Coronary artery (tissue), 2 donors: ENCODE measurements around the gene GRID1.

Experiments
- DNase-seq: peaks from one replicate; pipeline ENCODE4 v3.0.0-alpha.2; 2017; ENCODE audit warnings: low spot score
- H3K27ac ChIP-seq, 2 donors: fragments of 200-600 bp; sonication (generic); one replicate each; pipeline ENCODE4 v1.5.1; 2016 to 2019
- H3K4me3 ChIP-seq: fragments of 200-600 bp; sonication (generic); 2 replicates; pipeline ENCODE4 v1.5.1; 2016; ENCODE audit warnings: mild to moderate bottlenecking, moderate library complexity
- TF ChIP-seq, protein P1 (sequence below): fragments of 200-600 bp; sonication (generic); IDR thresholded peaks from one replicate; pipeline ENCODE4 v1.5.1; 2019; ENCODE audit warnings: antibody characterized with exemption

Gene GRID1

DNA sequence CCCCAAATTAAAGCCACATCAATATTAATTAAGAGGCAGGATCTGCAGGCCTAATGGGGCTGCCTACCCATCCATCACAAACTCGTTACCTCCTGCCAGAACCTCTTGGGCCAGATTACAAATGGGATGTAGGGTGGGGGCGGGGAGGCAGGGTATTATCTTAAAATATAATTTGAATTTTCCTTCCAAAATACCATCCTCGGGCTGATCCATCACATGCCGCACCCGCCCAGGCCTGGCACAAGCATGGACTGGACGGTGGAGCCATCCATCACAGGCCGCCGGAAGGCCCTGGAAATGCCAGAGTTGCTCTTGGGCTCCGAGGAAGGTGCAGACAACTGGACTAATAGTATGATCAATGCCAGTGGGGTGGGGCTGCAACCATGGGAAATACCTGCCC lies 212.8 kb downstream of the GRID1 start:
- no peak overlapping the region for H3K27ac ChIP-seq
- DNase-seq, result no peak

DNA sequence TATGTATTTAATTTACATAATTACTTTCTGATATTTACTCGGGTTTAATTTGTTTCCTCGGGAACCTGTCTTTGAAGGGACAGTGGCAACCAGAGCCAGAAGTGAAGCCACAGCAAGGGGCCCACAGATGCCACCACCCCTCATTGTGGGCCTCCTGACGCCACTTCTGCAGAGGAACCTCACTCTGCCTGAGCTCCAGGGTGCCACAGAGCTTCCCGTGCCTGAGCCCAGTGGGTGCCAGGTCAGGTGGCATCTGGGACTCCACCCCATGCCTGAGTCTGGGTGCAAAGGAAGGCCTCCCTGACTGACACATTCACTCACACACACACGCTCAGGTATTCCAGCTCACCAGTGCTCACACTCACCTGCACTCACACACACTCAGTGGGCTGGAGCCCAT lies 213.7 kb downstream of the GRID1 start:
- H3K27ac ChIP-seq, result no peak overlapping the region
- H3K4me3 ChIP-seq, result no peak overlapping the region
- DNase-seq, result no peak
- TF ChIP-seq, protein P1, sequence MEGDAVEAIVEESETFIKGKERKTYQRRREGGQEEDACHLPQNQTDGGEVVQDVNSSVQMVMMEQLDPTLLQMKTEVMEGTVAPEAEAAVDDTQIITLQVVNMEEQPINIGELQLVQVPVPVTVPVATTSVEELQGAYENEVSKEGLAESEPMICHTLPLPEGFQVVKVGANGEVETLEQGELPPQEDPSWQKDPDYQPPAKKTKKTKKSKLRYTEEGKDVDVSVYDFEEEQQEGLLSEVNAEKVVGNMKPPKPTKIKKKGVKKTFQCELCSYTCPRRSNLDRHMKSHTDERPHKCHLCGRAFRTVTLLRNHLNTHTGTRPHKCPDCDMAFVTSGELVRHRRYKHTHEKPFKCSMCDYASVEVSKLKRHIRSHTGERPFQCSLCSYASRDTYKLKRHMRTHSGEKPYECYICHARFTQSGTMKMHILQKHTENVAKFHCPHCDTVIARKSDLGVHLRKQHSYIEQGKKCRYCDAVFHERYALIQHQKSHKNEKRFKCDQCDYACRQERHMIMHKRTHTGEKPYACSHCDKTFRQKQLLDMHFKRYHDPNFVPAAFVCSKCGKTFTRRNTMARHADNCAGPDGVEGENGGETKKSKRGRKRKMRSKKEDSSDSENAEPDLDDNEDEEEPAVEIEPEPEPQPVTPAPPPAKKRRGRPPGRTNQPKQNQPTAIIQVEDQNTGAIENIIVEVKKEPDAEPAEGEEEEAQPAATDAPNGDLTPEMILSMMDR, result no peak

More for the DNA sequence above, 212.8 kb downstream of the GRID1 start:
- H3K4me3 ChIP-seq, result no peak overlapping the region
- TF ChIP-seq, protein P1, result no peak

DNA sequence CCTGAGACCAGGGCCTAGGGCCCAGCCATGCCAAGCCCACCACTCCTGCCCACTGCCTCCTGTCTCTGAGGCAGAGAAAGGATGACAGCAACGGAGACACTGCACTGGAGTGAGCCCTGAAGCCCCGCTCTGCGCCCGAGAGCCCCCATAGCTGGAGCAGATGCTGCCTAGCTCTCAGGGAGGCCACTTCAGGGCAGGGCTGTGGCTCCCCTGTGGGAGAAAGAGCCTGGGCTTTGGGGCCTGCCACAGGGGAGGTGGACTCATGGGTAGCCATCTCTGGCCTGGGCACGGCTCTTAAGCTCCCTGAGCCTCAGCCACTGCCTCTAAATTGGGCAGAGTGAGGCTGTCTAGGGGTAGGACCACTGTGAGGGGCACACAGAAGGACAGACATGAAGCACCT lies 214.2 kb downstream of the GRID1 start:
- TF ChIP-seq, protein P1, result no peak
- no peak for DNase-seq
- Histone ChIP-seq H3K27ac (no peak overlapping the region), H3K4me3 (no peak overlapping the region)

DNA sequence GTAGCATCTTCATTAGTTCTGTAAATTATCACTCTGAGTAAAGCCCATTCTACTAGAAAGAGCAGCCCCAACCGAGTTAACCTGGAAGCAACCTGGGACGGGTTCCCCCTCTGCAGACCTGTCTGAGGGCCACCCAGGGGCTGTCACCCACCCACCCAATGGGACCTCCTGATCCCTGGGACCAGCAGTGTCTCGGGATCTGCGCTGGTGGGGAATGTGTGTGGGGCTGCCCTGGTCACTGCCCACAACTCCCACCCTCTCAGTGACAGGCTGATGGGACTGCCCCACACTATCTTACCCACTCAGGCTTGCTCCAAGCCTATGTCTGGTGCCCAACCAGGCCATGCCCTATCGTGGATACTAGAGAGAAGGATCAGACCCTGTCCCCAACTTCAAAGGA lies 215.0 kb downstream of the GRID1 start:
- H3K27ac ChIP-seq, result no peak overlapping the region
- H3K4me3 ChIP-seq, result no peak overlapping the region
- TF ChIP-seq, protein P1, result no peak
- no peak for DNase-seq

DNA sequence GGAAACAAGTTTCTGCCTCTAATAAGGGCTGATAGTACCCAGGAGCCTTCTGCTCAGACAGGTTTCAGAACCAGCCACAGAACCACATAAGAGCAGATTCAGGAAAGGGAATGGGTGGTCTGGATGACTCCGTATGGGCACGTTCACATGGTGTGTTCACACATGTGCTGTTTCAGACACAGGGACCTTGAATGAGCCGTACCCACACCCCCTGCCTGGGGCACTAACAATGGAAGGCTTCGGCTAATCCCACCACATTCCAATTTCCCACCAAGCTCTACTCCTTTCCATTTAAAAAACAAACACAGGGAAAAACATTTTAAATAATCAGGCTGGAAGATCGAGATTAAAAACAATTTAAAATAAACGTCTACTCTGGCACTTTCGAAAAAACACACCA lies 217.3 kb downstream of the GRID1 start:
- TF ChIP-seq, protein P1, result no peak
- H3K27ac ChIP-seq, result no peak overlapping the region

DNA sequence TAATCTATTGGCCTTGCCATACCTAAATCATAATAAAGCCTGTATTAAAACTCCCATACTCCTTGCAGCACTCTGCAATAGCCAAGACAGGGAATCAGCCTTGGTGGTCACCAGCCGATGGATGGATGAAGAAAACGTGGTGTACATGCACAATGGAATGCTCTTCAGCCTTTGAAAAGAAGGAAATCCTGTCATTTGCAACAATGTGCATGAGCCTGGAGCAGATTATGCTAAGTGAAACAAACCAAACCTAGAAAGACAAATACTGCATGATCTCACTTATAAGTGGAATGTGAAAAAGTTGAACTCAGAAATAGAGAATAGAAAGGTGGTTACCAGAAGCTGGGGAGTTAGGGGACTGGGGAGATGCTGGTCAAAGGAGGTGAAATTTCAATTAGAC lies 218.5 kb downstream of the GRID1 start:
- Histone ChIP-seq H3K4me3 (no peak overlapping the region), H3K27ac (no peak overlapping the region)
- TF ChIP-seq, protein P1, result no peak
- DNase-seq, result no peak

More for the DNA sequence above, 217.3 kb downstream of the GRID1 start:
- DNase-seq, result no peak
- H3K4me3 ChIP-seq, result no peak overlapping the region

DNA sequence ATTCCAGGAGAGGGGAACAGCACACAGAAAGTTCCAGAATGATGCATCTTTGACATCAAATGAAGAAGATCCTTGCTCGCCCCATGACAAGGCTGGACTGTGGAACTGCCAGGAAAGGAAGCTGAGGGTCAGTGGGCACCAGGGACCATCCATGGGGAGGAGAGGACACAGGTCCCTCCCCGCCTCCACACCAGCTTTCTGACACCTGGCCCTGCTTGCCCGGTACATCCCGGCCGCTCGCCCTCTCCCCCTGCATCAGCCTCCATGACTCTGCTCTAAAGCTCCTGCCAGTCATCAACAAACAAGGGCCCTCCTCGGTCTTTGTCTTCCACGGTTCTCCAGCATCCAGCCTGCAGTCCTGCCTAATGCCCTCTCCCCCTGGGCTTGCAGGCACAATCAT lies 222.3 kb downstream of the GRID1 start:
- TF ChIP-seq, protein P1, result no peak
- Histone ChIP-seq H3K4me3 (no peak overlapping the region), H3K27ac (no peak overlapping the region)
- DNase-seq, result no peak
